Measurements from ENCODE around the gene CDKL5.
A peak's percentile ranks its signal among the peaks of the same experiment; 100 is the strongest.
"Not testable (repeated sequence)": the region's sequence is repeated elsewhere in the genome, so short reads cannot be mapped to it uniquely, and the experiment has no call there.

The CDKL5 gene

DNA sequence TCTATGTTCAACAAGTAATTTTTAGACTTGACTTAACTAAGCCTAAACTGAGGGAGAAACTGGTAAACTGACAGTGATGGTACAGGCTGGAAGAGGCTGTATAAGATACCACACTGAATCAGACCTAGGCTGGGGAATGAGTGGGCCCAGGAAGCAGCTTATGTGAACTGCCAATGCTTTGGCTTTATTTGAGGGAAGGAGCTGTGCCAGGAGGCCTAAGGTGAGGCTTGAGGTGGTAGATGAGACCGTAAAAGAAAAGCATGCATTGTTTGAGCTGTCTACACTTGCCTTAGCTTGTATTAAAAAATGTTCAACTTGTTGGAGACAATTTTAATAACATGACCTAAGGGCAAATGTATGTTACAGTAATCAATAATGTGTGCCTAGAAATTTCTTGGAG, 150.3 kb downstream of the CDKL5 start:
- no peak for DNase-seq (ENCODE audit: low spot score)

DNA sequence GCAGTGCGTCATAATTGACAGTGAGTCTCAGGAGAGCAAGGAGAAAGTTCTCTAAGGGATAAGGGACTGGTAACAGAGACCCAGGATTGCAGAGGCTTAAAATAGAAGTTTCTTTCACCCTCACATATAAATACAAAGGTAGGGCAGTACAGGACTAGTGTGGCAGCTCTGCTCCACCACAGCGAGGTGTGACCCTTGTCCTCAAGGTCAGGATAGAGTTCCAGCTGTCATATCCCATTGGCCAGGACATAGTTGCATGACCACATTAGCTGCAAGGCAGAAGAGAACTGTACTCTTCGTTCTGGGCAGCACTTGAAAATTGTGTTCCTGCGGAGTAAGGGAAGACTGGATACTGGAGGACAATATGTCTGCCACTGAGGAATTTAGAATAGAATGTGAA, 152.0 kb downstream of the CDKL5 start:
- no peak for DNase-seq (ENCODE audit: low spot score)

DNA sequence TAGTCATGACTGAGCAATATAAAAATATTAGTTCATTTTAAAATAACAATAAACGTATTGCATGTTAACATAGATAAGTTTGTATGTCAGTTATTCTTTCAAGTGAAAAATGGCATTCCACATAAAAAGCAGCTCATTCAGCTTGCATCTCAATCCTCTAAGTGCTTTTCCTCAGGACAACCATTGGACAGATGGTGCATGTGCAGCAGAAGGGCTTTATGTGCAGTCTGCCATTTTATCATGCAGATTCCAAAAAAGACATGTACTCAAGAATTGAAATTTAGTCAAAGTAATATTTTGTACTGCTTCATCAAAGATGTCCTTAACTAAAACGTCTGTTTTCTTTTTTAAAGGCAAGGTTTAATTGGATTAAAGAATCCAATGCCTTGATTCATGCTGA, 153.1 kb downstream of the CDKL5 start:
- no peak for DNase-seq (ENCODE audit: low spot score)

GRCh38 chrX:18579495-18579894, 154.1 kb downstream of the CDKL5 start:
- DNase-seq (ENCODE audit: low spot score) = no peak

DNA sequence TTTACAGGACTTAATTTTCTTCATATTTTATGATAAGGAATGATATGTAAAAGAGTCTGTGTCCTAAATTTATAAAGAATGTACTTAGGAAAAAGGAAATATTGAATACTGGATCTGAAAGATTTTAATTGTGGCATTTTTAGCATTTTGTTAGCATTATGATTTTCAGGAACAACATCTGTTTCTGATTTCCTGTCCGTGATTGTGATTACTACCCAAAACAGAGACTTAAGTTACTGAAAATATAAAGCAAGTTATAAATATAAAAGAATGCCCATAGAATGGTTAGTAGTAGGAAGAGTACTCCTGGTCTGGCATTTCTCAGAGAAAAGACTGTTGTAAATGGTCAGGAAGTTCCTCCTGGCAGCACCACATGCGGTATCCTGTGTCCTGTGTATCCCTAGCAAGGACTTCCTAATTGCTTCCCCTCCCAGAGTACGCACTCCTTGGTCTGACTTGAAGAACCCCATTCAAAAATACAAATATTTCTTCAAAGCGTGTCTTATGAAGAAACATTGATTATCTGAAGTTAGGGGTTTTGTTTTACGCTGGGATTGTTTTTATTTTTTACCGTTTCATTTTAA, 157.6 kb downstream of the CDKL5 start:
- no peak for DNase-seq (ENCODE audit: low spot score)

DNA sequence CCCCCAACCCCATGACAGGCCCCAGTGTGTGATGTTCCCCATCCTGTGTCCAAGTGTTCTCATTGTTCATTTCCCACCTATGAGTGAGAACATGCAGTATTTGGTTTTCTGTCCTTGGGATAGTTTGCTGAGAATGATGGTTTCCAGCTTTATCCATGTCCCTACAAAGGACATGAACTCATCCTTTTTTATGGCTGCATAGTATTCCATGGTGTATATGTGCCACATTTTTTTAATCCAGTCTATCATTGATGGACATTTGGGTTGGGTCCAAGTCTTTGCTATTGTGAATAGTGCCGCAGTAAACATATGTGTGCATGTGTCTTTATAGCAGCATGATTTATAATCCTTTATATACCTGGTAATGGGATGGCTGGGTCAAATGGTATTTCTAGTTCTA, 163.9 kb downstream of the CDKL5 start:
- DNase-seq (ENCODE audit: low spot score) = not testable (repeated sequence)

DNA sequence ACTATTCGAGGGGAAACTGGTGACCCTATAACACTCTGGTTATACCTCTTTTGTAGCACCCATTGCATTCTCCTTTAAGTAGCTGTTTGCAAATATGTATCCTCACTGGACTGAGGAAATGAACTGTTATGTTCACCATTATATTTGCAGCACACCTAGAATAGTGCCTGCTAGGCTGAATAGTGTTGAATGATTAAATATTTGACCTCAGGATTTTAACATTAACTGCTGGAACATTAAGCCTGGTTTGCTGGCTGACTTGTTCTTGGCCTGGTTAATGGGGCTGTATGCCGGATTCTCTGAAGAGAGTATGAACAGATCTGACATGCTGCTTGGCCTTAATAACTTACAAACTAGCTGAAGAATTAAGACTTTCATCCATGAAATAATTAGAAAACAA, 166.4 kb downstream of the CDKL5 start:
- DNase-seq (ENCODE audit: low spot score) = no peak

GRCh38 chrX:18594079-18594478, 168.7 kb downstream of the CDKL5 start:
- no peak for DNase-seq (ENCODE audit: low spot score)

DNA sequence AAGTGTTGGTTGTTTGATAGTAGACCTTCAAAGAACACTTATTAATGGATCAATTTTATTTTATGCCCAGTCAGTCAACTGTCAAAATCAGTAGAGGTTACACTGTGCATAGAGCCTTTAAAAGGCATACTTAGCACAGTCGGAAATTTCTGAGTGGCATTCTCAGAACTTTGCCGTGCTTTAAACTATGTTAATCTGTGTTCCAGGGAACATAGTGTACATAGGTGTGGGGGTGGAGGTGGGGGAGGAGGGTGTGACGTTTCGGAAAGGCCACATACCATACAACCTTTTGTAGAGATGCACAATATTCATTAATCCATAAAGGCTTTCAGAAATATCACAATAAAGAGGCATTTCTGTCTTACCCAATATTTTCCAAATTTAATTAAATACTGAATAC, 170.7 kb downstream of the CDKL5 start:
- no peak for DNase-seq (ENCODE audit: low spot score)

DNA sequence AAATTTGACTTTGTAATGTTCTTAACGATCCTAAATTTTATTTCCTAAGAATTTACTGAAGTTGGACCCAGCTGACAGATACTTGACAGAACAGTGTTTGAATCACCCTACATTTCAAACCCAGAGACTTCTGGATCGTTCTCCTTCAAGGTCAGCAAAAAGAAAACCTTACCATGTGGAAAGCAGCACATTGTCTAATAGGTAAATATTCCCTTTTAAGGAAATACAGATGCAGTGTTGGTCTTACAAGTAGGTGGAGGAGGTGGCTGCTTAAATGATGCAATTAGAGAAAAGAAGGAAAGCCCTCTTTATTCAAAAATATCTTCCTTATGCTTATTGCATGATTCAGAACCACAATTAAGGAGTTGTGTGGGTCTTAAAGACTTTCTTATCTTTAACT, 173.0 kb downstream of the CDKL5 start:
- DNase-seq (ENCODE audit: low spot score) = no peak

- no peak for DNase-seq (ENCODE audit: low spot score)
These were observed 182.6 kb downstream of the CDKL5 start for GRCh38 chrX:18607966-18608365.

GRCh38 chrX:18613930-18614639, 188.7 kb downstream of the CDKL5 start:
- no peak for DNase-seq (ENCODE audit: low spot score)

- DNase-seq (ENCODE audit: low spot score) = no peak
These were observed 191.4 kb downstream of the CDKL5 start for GRCh38 chrX:18616688-18617406.

GRCh38 chrX:18617407-18617750, 192.0 kb downstream of the CDKL5 start:
- peak; percentile 63 for DNase-seq (ENCODE audit: low spot score)

DNA sequence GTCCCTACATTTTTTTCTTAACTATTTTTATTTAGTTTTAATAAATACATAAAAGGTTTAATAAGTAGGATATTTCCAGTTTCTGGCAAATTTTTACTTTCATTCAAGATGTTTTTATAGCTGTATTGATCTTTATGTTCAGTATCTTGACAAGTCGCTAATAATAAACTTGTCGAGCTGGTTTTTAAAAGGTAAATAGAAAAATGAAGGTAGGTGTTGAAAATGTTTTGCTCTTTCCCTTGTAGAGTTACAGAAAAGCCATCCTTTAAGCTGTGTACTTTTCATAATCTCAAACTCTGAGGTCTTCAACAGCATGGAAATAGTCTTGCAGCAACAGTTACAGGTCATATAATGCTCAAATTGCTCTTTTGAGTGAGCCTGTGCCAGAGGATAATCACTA, 193.9 kb downstream of the CDKL5 start:
- DNase-seq (ENCODE audit: low spot score) = no peak

DNA sequence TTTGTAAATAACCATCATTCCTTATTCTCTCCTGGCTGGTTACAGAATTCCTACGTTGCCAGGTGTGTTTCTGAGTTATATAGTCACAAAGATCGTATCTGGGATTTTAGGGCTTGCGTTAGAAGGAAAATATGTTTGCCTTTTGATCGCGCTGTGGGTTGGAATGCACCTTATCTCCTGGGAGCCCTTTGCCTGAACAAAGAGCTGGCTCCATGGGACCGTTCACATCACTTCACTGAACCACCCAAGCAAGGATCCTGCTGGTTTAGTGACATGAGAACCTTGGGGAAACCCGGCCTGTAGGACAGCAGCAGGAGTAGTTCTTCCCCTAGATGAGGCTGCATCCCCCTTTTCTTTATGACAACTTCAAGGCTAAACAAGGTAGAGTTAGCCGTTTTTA, 194.9 kb downstream of the CDKL5 start:
- DNase-seq (ENCODE audit: low spot score) = no peak

GRCh38 chrX:18624599-18624998, 199.2 kb downstream of the CDKL5 start:
- DNase-seq (ENCODE audit: low spot score) = no peak

DNA sequence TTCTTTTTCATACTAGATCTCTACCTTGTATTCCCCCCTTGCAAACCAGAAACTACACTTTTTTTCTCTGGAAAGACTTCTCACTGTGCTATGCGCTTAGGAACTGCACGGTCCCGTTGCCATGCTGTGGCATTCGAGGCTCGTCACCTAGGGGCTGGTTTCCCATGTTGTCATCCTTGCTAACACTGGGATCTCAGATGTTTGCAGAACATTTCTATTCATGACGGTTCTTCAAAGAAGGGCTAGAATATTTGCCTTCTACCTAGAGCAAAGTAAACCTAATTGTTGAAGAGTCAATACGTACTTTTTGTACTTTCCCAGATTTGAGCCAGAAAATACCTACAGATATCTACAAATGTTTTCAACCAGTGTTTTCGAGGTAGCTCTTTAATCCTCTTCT, 205.5 kb downstream of the CDKL5 start:
- no peak for DNase-seq (ENCODE audit: low spot score)

GRCh38 chrX:18638398-18638797, 213.0 kb downstream of the CDKL5 start:
- no peak for DNase-seq (ENCODE audit: low spot score)

GRCh38 chrX:18639280-18639679, 213.9 kb downstream of the CDKL5 start:
- DNase-seq (ENCODE audit: low spot score) = no peak

- no peak for DNase-seq (ENCODE audit: low spot score)
These were observed 215.3 kb downstream of the CDKL5 start for GRCh38 chrX:18640686-18641085.

- DNase-seq (ENCODE audit: low spot score) = no peak
These were observed 217.8 kb downstream of the CDKL5 start for GRCh38 chrX:18643243-18643642.

GRCh38 chrX:18643853-18644252, 218.4 kb downstream of the CDKL5 start:
- DNase-seq (ENCODE audit: low spot score) = no peak

GRCh38 chrX:18647621-18648020, 222.2 kb downstream of the CDKL5 start:
- DNase-seq (ENCODE audit: low spot score) = no peak

Measured in LoVo (cell line).